SU-DHL-6 (cell line): Measurements from ENCODE around the gene CEBPB.

Experiments
- H2AFZ ChIP-seq: fragments of 200-600 bp; sonication (generic); 2 replicates; pipeline ENCODE4 v1.6.1; 2014; ENCODE audit warnings: low read depth, mild to moderate bottlenecking, moderate library complexity, mixed read lengths, antibody characterized with exemption, low read length; ENCODE audit not compliant: severe bottlenecking
- H3F3A ChIP-seq: fragments of 200-600 bp; shearing (Covaris generic); 2 replicates; pipeline ENCODE4 v1.6.0; 2016; ENCODE audit warnings: antibody characterized with exemption, mild to moderate bottlenecking; ENCODE audit not compliant: insufficient read depth
- H3K27ac ChIP-seq: fragments of 200-600 bp; sonication (generic); 2 replicates; pipeline ENCODE4 v1.5.1; 2016; ENCODE audit warnings: low read depth, mild to moderate bottlenecking, low read length, moderate library complexity, mixed read lengths
- H3K27me3 ChIP-seq: fragments of 200-600 bp; sonication (generic), shearing (Covaris generic); 2 replicates; pipeline ENCODE4 v1.6.0; 2014; ENCODE audit warnings: mild to moderate bottlenecking, low read length
- H3K36me3 ChIP-seq: fragments of 200-600 bp; sonication (generic); 2 replicates; pipeline ENCODE4 v1.6.1; 2014; ENCODE audit warnings: mild to moderate bottlenecking, low read length, mixed read lengths
- H3K4me2 ChIP-seq: fragments of 300-600, 200-600 bp; shearing (Covaris generic), sonication (generic); 2 replicates; pipeline ENCODE4 v1.6.0; 2014; ENCODE audit warnings: low read length, low read depth, mild to moderate bottlenecking; ENCODE audit not compliant: poor library complexity, severe bottlenecking
- H3K4me3 ChIP-seq: fragments of 200-600 bp; sonication (generic); 2 replicates; pipeline ENCODE4 v1.5.1; 2014; ENCODE audit warnings: antibody characterized with exemption, low read length, mild to moderate bottlenecking, mixed read lengths; ENCODE audit not compliant: insufficient read depth, poor library complexity, severe bottlenecking
- H3K79me2 ChIP-seq: fragments of 200-600 bp; sonication (generic); 2 replicates; pipeline ENCODE4 v1.6.1; 2014; ENCODE audit warnings: mild to moderate bottlenecking, low read length, moderate library complexity; ENCODE audit not compliant: insufficient read depth
- H3K9ac ChIP-seq: fragments of 200-600 bp; sonication (generic); 2 replicates; pipeline ENCODE4 v1.7.0; 2014; ENCODE audit warnings: mild to moderate bottlenecking, low read length
- H3K9me2 ChIP-seq: fragments of 200-600 bp; sonication (generic); replicated peaks from 2 replicates; pipeline ENCODE4 v1.6.1; 2014; ENCODE audit warnings: low read length; ENCODE audit not compliant: insufficient read depth
- H3K9me3 ChIP-seq: fragments of 200-600 bp; sonication (generic); 2 replicates; pipeline ENCODE4 v1.6.1; 2014; ENCODE audit warnings: low read length, mixed read lengths; ENCODE audit not compliant: insufficient read depth
- H4K20me1 ChIP-seq: fragments of 200-600 bp; sonication (generic); 2 replicates; pipeline ENCODE4 v1.6.1; 2014; ENCODE audit warnings: low read depth, mild to moderate bottlenecking, antibody characterized with exemption, low read length, moderate library complexity, mixed read lengths
- CTCF ChIP-seq: fragments of 200-600 bp; sonication (generic); IDR thresholded peaks from one replicate; pipeline ENCODE4 v1.5.1; 2017; ENCODE audit warnings: antibody characterized with exemption, mild to moderate bottlenecking, low read length, moderate library complexity; ENCODE audit not compliant: insufficient read depth, poor library complexity, severe bottlenecking
- EZH2phosphoT487 ChIP-seq: fragments of 200-600 bp; sonication (generic), shearing (Covaris generic); conservative IDR thresholded peaks from 2 replicates; pipeline ENCODE4 v1.6.1; 2018; ENCODE audit warnings: mild to moderate bottlenecking, antibody characterized with exemption, low read length, moderate library complexity, mixed read lengths

The CEBPB gene

GRCh38 chr20:50238081-50238800 is 47.6 kb downstream of the CEBPB start:
- TF ChIP-seq CTCF = no peak
- TF ChIP-seq EZH2phosphoT487 = no peak
- no peak overlapping the region for H3K4me3 ChIP-seq
- H3K79me2 ChIP-seq = no peaks in the 10 kb centered on the region
- no peak overlapping the region for H3K27ac ChIP-seq
- H2AFZ ChIP-seq = no peak overlapping the region
- H3K36me3 ChIP-seq = no peaks in the 10 kb centered on the region
- no peaks in the 10 kb centered on the region for H4K20me1 ChIP-seq
- H3K4me2 ChIP-seq = no peak overlapping the region
- H3K27me3 ChIP-seq = no peaks in the 10 kb centered on the region
- H3F3A ChIP-seq = no peaks in the 10 kb centered on the region
- no peaks in the 10 kb centered on the region for H3K9me3 ChIP-seq
- H3K9ac ChIP-seq = no peak overlapping the region
- no peaks in the 10 kb centered on the region for H3K9me2 ChIP-seq

- Histone ChIP-seq H3K36me3 (no peaks in the 10 kb centered on the region), H3K79me2 (no peaks in the 10 kb centered on the region), H3K4me2 (no peak overlapping the region), H3K9me2 (no peaks in the 10 kb centered on the region), H3K9ac (no peak overlapping the region), H4K20me1 (no peaks in the 10 kb centered on the region), H3F3A (no peaks in the 10 kb centered on the region), H2AFZ (no peak overlapping the region), H3K9me3 (no peaks in the 10 kb centered on the region), H3K27ac (no peak overlapping the region), H3K4me3 (no peak overlapping the region), H3K27me3 (no peaks in the 10 kb centered on the region)
- TF ChIP-seq CTCF = no peak
- no peak for TF ChIP-seq EZH2phosphoT487
These were observed 49.5 kb downstream of the CEBPB start for GRCh38 chr20:50240092-50240491.

GRCh38 chr20:50242178-50242514 is 51.5 kb downstream of the CEBPB start:
- H3F3A ChIP-seq = no peaks in the 10 kb centered on the region
- no peak overlapping the region for H3K27ac ChIP-seq
- no peaks in the 10 kb centered on the region for H4K20me1 ChIP-seq
- no peaks in the 10 kb centered on the region for H3K9me2 ChIP-seq
- H3K36me3 ChIP-seq = no peaks in the 10 kb centered on the region
- no peaks in the 10 kb centered on the region for H3K79me2 ChIP-seq
- no peaks in the 10 kb centered on the region for H3K27me3 ChIP-seq
- TF ChIP-seq CTCF (no peak), EZH2phosphoT487 (no peak)
- no peak overlapping the region for H3K4me2 ChIP-seq
- H3K9me3 ChIP-seq = no peaks in the 10 kb centered on the region
- H3K9ac ChIP-seq = no peak overlapping the region
- H2AFZ ChIP-seq = no peak overlapping the region
- no peak overlapping the region for H3K4me3 ChIP-seq
